AG10803 (cell line): ENCODE data around the gene MLKL.
"Not testable (repeated sequence)": the region's sequence is repeated elsewhere in the genome, so short reads cannot be mapped to it uniquely, and the experiment has no call there.

ENCODE experiments used
- DNase-seq: peaks from one replicate; pipeline ENCODE4 v3.0.0; 2010; ENCODE audit warnings: low read depth
- H3K4me3 ChIP-seq: 2 replicates; pipeline ENCODE4 v1.5.1; 2011; ENCODE audit warnings: mild to moderate bottlenecking, low read length, control low read depth
- TF ChIP-seq, protein P1 (sequence below): conservative IDR thresholded peaks from 2 replicates; pipeline ENCODE4 v1.5.1; 2011; ENCODE audit warnings: mild to moderate bottlenecking, low read length, control low read depth, inconsistent platforms

Gene MLKL

DNA sequence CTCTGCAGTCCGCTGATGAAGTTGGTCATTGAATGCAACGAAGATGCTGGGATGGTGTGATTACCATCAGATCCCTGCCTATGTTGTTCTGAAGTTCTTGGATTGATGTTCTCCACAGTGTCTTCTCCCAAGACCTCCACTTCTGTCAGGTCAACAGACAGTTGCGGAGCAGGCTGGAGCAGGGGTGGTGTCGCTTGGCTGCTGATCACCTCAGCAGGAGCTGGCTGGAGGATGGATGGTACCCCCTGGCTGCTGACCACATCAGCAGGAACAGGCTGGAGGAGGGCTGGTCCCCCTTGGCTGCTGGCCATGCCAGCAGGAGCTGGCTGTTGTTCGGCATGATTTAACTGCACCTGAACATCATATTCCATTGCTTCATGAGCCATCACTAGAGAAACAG lies 39.6 kb downstream of the MLKL start:
- no peak overlapping the region for H3K4me3 ChIP-seq
- TF ChIP-seq, protein P1, sequence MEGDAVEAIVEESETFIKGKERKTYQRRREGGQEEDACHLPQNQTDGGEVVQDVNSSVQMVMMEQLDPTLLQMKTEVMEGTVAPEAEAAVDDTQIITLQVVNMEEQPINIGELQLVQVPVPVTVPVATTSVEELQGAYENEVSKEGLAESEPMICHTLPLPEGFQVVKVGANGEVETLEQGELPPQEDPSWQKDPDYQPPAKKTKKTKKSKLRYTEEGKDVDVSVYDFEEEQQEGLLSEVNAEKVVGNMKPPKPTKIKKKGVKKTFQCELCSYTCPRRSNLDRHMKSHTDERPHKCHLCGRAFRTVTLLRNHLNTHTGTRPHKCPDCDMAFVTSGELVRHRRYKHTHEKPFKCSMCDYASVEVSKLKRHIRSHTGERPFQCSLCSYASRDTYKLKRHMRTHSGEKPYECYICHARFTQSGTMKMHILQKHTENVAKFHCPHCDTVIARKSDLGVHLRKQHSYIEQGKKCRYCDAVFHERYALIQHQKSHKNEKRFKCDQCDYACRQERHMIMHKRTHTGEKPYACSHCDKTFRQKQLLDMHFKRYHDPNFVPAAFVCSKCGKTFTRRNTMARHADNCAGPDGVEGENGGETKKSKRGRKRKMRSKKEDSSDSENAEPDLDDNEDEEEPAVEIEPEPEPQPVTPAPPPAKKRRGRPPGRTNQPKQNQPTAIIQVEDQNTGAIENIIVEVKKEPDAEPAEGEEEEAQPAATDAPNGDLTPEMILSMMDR = no peak
- no peak for DNase-seq

DNA sequence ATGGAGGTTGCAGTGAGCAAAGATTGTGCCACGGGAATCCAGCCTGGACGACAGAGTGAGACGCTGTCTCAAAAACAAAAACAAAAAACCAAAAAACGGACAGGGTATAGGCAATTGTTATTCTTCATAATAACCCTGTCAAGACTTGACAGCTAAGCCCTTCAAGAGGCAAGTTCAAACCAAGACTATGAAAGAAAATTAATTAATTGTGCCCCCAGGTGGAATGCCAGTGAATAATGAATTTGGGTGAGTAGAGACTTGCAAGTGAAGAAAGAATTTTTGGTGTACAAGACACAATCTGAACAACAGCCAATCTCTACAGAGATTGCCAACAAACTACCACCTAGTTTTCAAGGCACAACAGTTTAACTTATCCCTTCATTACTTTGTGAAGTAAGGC lies 40.3 kb downstream of the MLKL start:
- DNase-seq = no peak
- no peak overlapping the region for H3K4me3 ChIP-seq
- TF ChIP-seq, protein P1 = no peak

DNA sequence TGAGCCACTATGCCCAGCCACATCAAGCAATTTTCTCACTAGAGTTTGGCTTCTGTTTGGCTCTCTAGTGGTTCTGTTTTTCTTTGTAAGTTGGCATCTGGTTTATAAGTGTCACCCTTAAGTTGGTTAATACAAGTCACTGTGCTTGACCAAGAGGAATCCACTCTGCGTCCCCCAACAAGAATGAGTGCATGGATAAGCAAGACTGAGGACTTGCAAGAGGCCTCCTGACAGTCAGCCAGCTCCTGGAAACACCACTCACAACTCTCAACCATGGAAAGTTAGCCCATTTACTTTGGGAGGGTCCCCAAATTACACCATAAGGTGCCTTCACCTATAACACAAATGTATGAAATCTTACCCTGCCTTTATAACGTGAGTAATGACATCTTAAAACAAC lies 41.6 kb downstream of the MLKL start:
- H3K4me3 ChIP-seq = no peak overlapping the region
- TF ChIP-seq, protein P1 = no peak
- no peak for DNase-seq

DNA sequence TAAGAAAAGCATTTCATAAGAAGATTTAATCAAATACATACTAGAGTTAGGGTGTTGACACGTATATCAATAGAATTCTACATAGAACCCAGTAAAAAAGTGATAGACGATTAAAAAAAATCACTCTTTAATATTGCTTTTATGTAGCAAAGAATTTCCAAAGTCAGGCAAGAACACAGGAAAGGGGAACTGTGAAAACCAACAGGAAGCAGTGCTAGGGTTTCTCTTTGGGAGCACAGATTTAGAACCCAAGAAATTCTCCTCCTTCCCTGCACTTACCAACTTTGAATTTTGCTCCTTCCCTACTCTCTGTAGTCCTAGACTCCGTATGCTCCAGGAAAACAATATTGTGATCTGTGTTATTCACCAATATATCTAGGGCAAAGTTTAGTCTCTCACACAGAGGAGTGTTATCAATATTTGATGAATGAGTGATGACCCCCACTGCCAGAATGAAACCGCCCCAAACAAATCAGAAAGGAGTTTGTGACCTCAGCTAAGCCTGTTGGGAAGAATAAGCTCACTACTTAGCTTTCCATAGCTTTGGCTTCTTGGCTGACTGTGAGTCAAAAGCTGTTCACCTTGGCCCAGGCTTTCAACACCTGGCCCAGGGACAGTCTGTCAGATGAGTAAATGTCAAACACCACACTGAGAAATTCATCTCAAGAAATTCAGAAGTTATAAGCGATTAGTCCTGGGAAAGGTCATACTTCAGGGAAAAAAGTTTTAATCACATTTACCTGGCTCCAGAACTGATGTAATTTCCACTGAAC lies 42.6 kb downstream of the MLKL start:
- DNase-seq = no peak
- no peak overlapping the region for H3K4me3 ChIP-seq
- TF ChIP-seq, protein P1 = no peak

DNA sequence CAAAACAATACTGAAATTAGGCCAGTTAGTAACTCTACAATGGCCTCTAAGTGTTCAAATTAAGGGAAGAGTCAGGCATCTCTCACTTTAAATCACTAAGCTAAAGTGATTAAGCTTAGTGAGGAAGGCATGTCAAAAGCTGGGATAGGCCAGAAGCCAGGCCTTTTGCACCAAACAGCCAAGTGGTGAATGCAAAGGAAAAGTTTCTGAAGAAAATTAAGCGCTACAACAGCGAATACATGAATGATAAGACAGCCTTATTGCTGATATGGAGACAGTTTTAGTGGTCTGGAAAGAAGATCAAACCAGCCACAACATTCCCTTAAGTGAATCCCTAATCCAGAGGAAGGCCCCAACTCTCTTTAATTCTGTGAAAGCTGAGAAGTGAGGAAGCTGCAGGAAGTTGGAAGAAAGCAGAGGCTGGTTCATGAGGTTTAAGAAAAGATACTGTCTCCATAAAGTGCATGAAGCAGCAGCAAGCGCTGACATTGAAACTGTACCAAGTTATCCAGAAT lies 46.1 kb downstream of the MLKL start:
- no peak for DNase-seq
- TF ChIP-seq, protein P1 = no peak
- H3K4me3 ChIP-seq = no peak overlapping the region

DNA sequence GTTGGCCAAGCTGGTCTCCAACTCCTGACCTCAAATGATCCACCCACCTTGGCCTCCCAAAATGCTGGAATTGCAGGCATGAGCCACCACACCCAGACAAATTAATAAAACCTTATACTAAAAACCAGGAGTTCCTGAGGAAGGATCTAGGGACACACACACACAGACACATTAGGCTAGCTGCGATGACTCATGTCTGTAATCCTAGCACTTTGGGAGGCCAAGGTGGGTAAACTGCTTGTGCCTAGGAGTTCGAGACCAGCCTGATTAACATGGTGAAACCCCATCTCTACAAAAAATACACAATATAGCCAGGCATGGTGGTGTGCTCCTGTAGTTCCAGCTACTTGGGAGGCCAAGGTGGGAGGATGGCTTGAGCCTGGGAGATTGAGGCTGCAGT lies 47.8 kb downstream of the MLKL start:
- peak; percentile 12 for DNase-seq

DNA sequence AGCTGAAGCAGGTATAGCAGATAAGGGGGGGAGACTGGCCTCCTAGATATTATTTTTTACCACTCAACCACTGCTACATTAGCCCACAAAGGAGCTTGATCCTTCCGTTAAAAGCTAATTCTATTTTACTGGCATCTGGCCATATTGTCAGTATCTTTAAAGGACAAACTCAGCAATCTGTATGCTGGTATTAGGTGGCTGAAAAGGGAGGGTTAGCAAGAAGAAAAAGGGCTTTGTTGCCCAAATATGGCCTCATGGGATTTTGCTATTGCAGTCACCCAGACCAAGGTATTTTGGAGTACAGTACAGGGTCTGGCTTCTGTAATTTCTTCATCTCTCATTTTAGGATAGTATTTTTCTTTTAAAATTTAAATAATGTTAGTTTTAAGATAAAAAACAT lies 48.4 kb downstream of the MLKL start:
- no peak overlapping the region for H3K4me3 ChIP-seq
- DNase-seq = no peak
- TF ChIP-seq, protein P1 = no peak

More for the DNA sequence above, 47.8 kb downstream of the MLKL start:
- H3K4me3 ChIP-seq = not testable (repeated sequence)
